NCI-H2107 treated with DMSO at 0.1 percent for 48 hours (cell line): ENCODE measurements around the gene RAPGEF1.
A peak's percentile ranks its signal among the peaks of the same experiment; 100 is the strongest.

Experiments used
- DNase-seq: peaks from one replicate; lab custom pipeline; 2025; ENCODE audit not compliant: unreplicated experiment; lab: John Stamatoyannopoulos, UW

Gene RAPGEF1

GRCh38 chr9:131545003-131545785 is 194.7 kb downstream of the RAPGEF1 start, which contains the start of gene PRRT1B:
Gene PRRT1B (plus strand): TSS chr9:131545523. CDS start chr9:131545616, 93 bp downstream.
- DNase-seq = no peak

- no peak for DNase-seq
Observed at GRCh38 chr9:131543141-131543540, 196.7 kb downstream of the RAPGEF1 start.

- no peak for DNase-seq
Observed at GRCh38 chr9:131539223-131539923, 200.5 kb downstream of the RAPGEF1 start.

- DNase-seq = no peak
Observed at GRCh38 chr9:131537946-131538345, 201.9 kb downstream of the RAPGEF1 start.

- DNase-seq = peak; percentile 78
Observed at GRCh38 chr9:131534721-131535237, 205.1 kb downstream of the RAPGEF1 start.

- peak; percentile 21 for DNase-seq
Observed at GRCh38 chr9:131530920-131531832, 208.7 kb downstream of the RAPGEF1 start, which contains the start of gene UCK1. Gene UCK1 (minus strand): TSS chr9:131531263. CDS start chr9:131531174, 89 bp downstream.

GRCh38 chr9:131530546-131530919 is 209.3 kb downstream of the RAPGEF1 start:
- no peak for DNase-seq

- DNase-seq = no peak
Observed at GRCh38 chr9:131529597-131530545, 210.0 kb downstream of the RAPGEF1 start.

- no peak for DNase-seq
Observed at GRCh38 chr9:131528886-131529505, 210.9 kb downstream of the RAPGEF1 start.

GRCh38 chr9:131528186-131528585 is 211.7 kb downstream of the RAPGEF1 start:
- no peak for DNase-seq
